PFSK-1 (cell line): Measurements from ENCODE around the gene CEP89.

Experiments used
- FOXP2 ChIP-seq: optimal IDR thresholded peaks from 2 replicates; pipeline ENCODE3; 2011; ENCODE audit warnings: borderline replicate concordance, control low read depth, inconsistent platforms; ENCODE audit not compliant: insufficient read depth; ENCODE audit errors: extremely low read length, extremely low read depth
- POLR2AphosphoS5 ChIP-seq: IDR thresholded peaks from 2 replicates; pipeline ENCODE4 v1.6.1; 2012; ENCODE audit warnings: low read depth, mild to moderate bottlenecking, control low read depth, low read length, moderate library complexity
- REST ChIP-seq, 2 experiments: IDR thresholded peaks; 2 replicates each; pipeline versions ENCODE4 v1.6.1 to v1.8.0; 2011 to 2012; ENCODE audit warnings: low read depth in 2 of 2, low read length in 2 of 2, control low read depth in 1 of 2, inconsistent platforms in 1 of 2, mild to moderate bottlenecking in 1 of 2, moderate library complexity in 1 of 2; ENCODE audit not compliant: insufficient read depth in 1 of 2
- SIN3A ChIP-seq: IDR thresholded peaks from 2 replicates; pipeline ENCODE4 v1.6.1; 2012; ENCODE audit warnings: mild to moderate bottlenecking, low read length, moderate library complexity, borderline replicate concordance; ENCODE audit not compliant: insufficient read depth
- TAF1 ChIP-seq: IDR thresholded peaks from 2 replicates; pipeline ENCODE4 v1.6.1; 2012; ENCODE audit warnings: low read length, control low read depth, borderline replicate concordance; ENCODE audit not compliant: insufficient read depth

The CEP89 gene

GRCh38 chr19:32877323-32877912, 94.3 kb downstream of the CEP89 start:
- TF ChIP-seq SIN3A (no peak), REST (IDR thresholded peaks at IDR 0.05; ENCODE audit: insufficient read depth in 1 of 2, low read depth in 2 of 2, low read length in 2 of 2) (no peak), TAF1 (no peak), FOXP2 (no peak), POLR2AphosphoS5 (no peak)

- TF ChIP-seq POLR2AphosphoS5 (no peak), FOXP2 (no peak), SIN3A (no peak), TAF1 (no peak), REST (IDR thresholded peaks at IDR 0.05; ENCODE audit: insufficient read depth in 1 of 2, low read depth in 2 of 2, low read length in 2 of 2) (no peak)
These were observed 94.9 kb downstream of the CEP89 start for GRCh38 chr19:32876919-32877285.

- TF ChIP-seq POLR2AphosphoS5 (no peak), REST (IDR thresholded peaks at IDR 0.05; ENCODE audit: insufficient read depth in 1 of 2, low read depth in 2 of 2, low read length in 2 of 2) (no peak), FOXP2 (no peak), SIN3A (no peak), TAF1 (no peak)
These were observed 95.4 kb downstream of the CEP89 start for GRCh38 chr19:32876236-32876918.

GRCh38 chr19:32875428-32875827, 96.3 kb downstream of the CEP89 start:
- TF ChIP-seq POLR2AphosphoS5 (no peak), FOXP2 (no peak)

- TF ChIP-seq FOXP2 (no peak), REST (IDR thresholded peaks at IDR 0.05; ENCODE audit: insufficient read depth in 1 of 2, low read depth in 2 of 2, low read length in 2 of 2) (no peak), SIN3A (no peak), TAF1 (no peak), POLR2AphosphoS5 (no peak)
These were observed 97.2 kb downstream of the CEP89 start for GRCh38 chr19:32874605-32875004.
